ENCODE measurements around the gene OTOGL.
"Not testable (repeated sequence)": the region's sequence is repeated elsewhere in the genome, so short reads cannot be mapped to it uniquely, and the experiment has no call there.

Gene OTOGL

DNA sequence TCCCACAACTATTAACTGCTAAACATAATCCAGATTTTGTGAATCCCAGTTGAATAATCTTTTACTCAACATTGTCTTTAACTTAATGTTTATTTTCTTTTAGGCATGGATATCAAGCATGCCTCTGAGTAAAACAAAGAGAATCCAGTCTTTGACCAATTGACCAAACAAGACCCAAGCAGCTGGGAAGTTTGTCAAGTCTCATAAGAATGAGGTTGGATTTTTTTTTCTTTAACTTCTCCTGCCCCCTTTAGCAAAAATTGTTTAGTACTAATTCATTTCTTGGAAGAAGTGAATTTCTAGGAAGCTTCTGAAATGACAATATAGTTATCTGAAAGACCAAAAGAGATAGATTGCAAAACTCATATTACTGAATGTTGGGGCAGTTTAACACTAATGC lies 89.9 kb downstream of the OTOGL start:
- no peak for DNase-seq

DNA sequence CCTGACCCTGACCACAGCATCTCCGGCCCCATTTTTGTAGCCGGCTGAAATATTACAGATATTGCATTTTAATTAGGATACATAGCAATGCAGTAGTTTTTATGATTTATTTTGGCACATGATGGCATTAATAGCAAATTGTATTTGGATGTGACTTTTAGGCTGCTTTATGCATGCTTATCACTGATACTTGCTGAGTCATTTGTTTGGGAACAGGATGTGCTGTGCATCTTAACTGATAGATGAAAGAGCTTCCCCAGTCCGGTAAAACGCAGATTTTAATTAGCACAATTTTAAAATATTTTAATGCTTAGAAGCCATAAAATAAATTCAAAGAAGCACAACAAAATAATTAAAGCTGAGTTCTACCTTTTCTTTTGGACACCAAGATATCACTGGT lies 90.7 kb downstream of the OTOGL start:
- DNase-seq, result no peak

DNA sequence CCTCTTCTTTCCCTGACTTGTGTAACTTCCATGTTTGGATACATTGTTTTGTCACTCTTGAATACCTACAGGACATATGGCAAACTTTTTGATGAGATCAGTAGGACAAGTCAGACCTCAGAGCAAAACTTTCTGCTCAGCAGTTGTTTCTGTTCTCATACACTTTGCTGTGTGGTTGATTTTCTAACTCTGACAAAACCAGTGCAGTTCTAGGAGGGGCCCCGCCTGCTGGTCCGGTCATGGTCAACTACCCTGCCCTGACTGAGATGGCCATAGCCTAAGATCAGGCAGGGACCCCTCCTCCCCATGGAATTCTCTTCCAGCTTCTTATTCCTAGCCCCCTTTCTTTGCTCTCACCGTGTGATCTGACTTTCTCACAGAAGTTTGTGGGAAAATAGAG lies 92.8 kb downstream of the OTOGL start:
- no peak for DNase-seq

DNA sequence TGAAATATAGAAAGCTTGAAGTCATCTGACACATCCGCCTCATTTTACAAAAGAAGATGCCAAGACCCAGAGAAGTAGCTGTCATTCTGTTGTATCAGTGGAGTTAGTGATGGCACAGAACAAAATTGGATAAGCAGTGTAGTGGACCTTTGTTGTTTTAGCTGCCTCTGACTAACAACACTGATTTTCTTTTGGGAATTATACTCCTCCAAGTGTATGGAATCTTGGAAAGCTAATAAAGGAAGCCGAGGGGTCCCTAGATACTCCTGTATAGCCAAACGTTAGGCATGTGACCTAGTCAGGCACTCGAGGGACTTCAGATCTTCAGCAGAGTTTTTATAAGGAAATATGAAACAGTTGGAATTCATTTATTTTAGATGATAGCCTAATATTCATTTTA lies 94.5 kb downstream of the OTOGL start:
- DNase-seq, result no peak

DNA sequence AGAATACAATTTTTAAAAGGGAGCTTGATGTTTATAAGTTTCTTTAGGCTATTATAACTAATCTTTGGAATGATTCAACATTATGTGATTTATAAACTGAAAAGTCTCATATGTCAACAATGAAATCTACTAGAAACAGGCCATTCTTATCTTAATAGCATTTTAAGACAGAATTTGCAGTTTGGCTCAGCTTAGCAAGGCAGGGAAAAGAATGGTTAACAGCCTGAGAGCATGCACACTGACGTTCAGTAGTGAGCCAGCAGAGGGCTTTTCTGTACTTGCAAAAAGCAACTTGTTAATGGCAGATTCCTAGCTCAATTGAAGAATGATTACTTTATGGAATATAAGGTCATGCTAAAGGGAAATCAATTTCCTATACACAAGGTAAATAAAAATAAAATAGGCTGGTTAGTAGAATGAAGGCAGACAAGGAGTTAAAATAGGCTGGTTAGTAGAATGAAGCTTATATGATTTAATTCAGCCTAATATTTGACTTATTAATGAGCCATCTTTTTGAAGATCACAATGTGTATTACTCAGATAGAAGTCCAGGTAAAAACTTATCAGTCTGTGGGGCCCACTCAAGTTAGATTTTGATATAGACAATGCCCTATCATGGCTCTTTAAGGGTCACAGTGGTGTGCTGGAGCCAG lies 95.9 kb downstream of the OTOGL start:
- DNase-seq, result peak; percentile 77

DNA sequence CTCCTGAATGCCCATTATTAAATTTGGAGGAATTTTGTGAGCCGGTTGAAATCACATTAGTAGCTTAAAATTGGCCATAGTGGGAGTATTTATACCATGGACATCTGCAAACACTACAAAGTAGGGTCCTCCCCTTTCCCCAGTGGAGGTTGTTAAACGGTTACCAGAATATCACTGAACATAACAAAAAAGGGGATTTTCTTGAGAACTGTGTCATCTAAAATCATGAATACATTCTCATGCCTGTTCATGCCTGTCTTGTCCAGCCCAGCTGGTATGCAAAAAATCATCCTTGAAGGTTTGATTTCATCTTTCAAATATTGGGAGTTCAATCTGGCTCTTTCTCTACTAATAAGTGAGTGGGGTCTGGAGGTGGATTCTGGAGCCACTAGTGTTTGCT lies 96.4 kb downstream of the OTOGL start:
- DNase-seq, result no peak

DNA sequence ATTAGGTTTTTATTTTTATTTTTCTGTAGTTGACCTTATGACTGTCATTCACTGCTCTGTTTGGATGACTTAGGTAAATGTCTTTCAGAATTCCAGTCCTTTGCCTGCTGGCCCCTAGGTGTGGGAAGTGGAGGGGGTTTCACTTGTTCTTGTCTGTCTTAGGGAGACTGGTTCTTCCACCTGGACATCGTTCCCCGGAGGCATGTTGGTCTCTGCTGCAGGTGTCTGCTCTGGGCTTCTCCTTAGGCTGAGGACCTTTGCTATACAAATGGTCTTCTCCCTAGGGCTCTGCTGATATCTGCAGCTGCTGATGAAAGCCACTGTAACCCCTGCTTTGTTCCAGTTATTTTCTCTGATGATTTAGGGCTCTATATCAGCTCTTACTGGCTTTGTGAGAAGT lies 97.1 kb downstream of the OTOGL start:
- no peak for DNase-seq

DNA sequence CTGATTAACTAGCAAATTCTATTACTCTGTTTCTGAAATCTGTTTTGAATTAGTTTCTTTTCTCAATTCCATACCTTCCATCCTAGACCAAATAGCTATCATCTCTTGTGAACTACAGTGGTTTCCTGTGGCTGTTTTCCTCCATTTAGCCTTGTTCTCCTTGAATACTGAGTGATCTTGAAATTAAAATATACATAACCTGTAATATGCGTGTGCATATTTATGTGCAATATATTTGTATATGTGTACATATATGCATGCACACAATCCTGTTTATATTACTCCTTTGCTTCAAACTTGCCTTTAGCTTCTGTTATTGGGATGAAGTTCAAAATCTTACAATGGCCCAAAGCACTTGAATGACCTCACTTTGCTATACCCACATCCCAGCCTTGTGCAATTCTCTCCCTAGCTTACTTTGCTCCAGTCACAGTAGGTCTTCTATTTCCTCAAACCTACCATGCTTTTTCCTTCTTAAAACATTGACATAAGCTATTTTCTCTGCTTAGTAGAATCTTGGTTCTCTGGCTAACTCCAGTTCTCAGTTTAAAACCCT lies 99.5 kb downstream of the OTOGL start:
- no peak for DNase-seq

DNA sequence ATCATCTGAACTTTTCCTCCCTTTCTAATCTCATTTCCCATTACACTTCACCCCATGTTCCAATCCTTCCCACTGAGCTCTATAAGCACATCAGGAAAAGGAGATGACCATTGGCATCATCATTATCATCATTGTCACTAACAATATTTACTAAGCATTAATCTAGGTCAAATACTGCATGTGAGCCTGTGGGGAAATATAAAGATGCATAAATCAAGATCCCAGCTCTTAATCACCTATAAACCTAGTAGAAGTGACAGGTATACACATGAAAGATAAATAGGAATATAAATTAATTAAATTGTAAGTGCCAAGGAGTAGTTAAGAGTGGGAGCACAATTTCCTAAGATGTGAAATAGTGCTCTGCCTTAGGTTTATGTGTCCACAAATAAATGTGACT lies 100.6 kb downstream of the OTOGL start:
- DNase-seq, result no peak

DNA sequence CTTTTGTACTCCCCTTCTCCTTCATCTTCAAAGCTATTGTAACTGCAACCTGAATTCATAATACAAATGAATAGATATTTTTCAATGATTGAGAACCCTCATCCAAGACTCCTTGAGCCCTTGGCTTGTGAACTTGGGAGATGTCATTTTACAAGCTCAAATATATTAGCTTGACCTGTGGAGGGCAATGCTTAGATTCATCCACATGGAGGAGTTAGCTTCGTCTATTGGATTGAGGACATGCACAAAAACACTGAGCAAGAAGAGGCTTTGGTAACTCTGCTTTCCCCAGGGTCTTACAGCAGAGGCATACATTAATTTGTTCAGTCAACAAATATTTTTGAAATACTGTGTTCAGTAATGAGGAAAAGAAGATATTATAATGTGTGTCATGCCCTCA lies 101.1 kb downstream of the OTOGL start:
- peak; percentile 10 for DNase-seq

DNA sequence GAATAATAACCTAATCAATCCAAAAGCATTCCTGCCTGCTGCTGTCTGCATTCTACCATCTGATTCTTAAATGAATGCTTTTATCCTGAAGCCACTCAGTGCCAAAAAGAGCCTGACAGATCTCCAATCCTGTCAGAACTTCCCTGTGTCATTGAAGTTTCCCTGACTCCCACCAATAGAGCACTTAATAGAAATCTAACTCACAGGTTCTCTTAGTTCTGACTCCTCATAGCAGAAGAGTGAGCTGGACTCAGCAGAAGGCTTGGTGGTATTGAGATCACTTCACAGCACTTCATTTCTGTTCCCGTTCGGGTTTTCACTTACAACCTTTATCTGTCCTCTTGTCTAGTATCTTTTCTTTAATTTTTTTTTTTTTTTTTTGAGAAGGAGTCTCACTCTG lies 102.6 kb downstream of the OTOGL start:
- DNase-seq, result no peak

DNA sequence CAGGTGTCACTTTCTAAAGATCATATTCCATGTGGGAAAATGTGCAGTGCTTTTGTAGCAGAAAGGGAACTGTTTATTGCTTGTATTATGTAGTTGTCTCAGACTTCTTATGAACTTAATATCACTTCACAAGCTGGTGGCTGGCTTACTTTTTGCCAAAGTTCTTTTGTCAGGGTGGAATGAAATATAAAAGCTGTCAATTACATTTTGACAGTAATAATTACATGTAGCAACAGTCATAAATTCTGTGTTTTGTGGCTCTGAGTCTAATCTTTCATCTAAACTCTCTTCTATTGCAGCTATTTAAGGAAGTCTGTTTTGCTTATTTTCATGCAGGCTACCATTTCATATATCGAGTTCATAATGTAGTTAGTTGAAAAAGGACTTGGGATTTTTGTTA lies 106.6 kb downstream of the OTOGL start:
- no peak for DNase-seq

DNA sequence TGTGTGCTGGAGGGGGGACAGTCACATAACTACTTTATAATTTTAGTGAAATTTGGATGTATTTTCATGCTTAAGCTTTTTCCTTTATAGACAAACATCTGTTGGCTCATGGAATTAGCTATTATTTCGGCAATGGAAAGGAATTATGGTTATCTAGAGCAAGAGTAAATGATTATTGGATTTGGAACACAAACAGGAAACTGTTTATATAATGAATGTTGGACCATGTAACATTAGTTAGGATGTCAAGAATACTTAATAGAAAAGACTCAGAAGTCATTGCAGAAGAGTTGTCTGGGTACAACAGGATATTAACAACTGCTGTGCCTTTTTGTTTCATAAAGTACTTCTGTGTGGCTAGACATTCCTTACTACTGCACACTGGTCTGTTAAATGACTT lies 108.7 kb downstream of the OTOGL start:
- DNase-seq, result no peak

DNA sequence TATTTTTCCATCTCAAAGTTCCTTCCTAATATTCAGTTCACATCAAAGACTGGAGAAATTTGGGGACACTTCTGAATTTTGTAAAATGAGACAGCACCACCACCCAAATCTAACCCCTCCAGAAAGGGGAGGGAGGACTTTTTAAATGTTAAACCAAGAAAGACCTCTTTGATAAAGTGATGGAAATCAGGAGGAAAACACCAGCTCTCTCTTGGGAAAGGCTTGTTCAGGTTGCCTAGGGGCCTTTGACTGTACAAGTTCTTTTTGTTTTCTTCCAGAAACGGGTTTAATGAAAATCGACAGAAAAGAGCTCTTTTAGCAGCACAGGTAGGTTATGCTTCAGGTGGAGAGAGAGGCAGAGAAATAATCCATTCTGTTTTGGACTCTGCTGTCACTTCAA lies 112.3 kb downstream of the OTOGL start:
- DNase-seq, result no peak

DNA sequence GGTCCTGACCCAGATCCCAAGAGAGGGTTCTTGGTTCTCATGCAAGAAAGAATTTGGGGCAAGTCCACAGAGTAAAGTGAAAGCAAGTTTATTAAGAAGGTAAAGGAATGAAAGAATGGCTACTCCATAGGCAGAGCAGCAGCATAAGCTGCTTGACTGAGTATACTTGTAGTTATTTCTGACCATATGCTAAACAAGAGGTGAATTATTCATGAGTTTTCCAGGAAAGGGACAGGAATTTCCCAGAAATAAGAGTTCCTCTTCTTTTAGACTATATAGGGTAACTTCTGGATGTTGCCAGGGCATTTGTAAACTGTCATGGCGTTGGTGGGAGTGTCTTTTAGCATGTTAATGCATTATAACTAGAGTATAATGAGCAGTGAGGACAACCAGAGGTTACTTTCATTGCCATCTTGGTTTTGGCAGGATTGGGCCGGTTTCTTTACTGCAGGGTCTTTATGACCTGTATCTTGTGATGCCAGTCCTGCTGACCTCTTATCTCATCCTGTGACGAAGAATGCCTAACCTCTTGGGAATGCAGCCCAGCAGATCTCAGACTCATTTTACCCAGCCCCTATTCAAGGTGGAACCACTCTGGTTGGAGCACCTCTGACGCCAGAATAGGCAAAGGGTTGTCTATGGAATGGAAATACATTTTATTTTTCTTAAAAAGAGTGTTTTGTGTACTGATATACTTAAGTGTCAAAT lies 113.8 kb downstream of the OTOGL start:
- no peak for DNase-seq

DNA sequence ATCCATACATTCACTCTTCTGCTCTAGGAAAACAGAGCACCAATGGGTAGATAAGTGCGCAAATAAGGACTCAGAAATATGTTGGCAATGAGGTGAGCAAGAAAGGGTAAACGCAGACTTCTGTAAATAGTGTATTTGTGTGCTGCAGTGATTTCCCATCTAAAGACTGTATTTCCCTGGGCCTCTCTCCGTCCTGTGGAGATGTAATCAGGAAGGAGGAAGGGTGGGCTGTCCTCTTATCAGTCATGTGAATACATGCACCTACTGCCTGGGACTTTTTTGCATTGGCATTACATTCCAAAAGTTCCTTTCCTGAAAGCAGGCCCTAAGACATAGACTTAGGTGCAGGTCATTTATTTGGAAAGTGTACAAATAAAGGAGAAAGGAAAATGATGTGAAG lies 114.5 kb downstream of the OTOGL start:
- DNase-seq, result no peak

DNA sequence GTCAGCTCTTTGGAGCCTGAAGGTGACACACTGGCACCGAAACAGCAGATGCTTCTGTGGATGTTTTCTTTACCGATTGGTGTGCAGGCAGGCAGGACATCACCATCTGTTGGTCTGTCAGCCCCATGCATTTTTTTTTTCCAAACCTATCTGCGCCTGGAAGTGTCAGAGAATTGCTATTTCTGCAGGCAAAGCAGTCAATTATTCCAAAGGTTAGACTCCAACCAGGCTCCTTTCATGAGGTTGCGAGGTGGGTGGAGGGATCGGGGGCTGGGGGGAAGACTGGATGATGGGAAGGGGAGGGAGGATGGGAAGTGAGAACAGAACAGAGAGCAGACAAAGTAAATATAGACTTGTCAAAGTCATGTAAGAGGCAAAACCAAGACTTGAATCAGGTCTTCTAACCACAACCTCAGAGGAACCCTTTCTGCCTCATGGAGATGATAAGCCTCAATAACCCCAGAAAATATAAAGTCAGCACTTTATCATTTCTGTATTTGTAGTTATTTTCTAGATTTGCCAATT lies 117.7 kb downstream of the OTOGL start:
- peak; percentile 89 for DNase-seq

DNA sequence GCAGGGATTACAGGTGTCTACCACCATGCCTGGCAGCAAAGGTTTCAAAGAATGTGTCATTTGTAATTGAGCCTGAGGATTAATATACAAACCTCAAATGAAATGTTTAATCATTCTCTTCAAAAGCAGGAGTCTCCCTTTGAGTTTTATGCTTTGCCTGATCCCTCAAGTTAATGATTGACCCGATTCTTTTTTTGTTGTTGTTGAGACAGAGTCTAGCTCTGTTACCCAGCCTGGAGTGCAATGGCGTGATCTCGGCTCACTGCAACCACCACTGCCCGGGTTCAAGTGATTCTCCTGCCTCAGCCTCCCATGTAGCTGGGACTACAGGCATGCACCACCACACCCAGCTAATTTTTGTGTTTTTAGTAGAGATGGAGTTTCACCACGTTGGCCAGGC lies 119.6 kb downstream of the OTOGL start:
- not testable (repeated sequence) for DNase-seq

DNA sequence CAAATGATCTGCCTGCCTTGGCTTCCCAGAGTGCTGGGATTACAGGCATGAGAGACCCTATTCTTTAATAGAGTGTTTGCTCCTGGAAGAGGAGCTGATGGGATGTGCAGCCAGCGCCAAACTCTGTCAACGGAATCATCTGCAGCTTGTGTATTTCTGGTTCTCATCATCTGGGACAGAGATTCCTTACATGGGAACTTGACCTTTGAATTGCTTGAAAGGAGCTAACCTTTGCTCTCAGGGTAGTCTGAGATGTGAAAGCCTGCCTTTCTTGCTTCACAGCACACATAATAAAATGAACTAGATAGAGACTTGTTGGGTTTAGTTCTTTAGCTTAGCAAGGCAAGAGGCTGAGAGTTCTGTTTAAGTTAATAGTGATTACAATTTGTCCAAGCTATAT lies 120.0 kb downstream of the OTOGL start:
- DNase-seq, result no peak

DNA sequence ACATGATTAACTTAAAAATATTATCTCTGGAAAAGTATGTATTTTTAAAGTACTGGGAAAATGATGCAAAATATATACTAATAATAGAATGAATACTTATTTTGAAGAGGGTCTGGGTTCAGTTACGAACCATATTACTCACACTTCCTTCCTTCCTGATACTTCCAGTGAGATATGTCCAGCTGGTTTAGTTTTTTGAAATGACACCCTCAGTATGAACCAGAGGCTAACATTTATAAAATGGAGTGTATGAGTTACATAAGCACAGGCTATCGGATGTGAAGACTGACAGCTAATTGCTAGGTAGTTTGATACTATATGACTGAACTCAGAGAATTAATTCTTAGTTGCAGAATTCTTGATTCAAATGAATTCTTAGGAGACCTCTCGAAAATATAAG lies 122.9 kb downstream of the OTOGL start:
- no peak for DNase-seq

DNA sequence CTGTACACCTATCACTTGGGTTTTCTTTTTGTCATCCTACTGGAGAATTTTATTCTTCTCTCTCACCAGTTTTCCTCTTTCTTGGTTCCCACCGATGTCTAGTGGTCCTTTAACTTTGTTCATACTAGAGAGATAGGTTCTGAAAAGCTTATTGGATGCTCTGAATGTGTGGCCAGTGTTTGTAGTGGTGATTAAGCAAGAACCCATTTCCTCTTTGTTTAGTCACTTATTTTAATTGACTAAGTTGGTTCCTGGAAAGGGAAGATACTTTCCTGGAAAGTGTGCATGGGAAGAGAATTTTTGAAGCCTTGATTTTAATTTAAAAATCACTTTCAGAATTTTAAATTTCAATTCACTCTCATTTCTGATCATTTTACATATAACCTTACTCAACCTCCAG lies 127.2 kb downstream of the OTOGL start:
- no peak for DNase-seq

DNA sequence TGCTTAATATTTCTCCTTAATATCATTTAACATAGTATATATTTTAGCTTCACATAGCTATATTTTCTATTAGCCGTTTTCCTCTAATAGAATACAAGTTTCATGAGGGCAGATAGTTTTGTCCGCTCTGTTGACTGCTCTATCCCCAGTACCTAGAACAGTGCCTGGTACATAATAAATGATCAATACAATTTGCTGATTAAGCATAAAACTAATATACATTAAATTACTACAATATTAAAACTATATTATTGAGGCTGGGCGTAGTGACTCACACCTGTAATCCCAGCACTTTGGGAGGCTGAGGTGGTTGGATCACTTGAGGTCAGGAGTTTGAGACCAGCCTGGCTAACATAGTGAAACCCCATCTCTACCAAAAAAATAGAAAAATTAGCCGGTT lies 128.6 kb downstream of the OTOGL start:
- DNase-seq, result not testable (repeated sequence)

DNA sequence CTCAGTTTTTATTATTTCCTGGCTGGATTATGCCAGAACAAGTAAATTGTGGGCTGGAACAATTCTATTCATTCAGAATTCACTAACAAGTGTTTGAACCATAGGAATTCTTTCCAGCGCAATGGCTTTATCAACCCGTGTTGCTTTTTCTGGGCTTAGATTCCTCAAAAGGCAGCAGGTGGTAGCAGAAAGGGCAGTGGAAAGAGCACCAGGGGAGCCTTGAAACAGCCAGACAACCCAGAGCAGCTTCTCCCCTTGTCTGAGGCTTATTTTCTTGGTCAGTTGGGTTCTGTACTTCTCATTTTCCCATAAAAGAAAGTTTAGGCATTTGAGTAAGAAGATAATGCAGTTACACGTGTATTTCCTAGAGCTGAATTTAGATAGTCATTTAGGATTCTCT lies 130.7 kb downstream of the OTOGL start:
- DNase-seq, result peak; percentile 71

DNA sequence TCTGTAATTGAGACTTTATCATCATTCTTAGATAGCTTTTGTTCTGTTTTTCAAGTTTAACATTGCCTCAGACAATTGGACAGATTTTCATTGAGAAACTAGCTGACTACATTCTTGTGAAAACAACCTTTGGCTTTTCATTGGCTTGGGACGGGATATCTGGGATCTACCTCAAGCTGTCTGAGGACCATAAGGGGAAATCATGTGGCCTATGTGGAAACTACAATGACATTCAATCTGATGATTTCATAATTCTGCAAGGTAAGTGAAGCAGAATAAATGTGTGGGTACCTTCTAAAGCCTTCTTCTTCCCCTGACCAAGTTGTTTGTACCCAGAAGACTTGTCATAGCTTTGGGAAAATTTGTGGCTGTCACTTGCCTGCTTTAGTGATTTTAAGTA lies 133.5 kb downstream of the OTOGL start:
- DNase-seq, result no peak

DNA sequence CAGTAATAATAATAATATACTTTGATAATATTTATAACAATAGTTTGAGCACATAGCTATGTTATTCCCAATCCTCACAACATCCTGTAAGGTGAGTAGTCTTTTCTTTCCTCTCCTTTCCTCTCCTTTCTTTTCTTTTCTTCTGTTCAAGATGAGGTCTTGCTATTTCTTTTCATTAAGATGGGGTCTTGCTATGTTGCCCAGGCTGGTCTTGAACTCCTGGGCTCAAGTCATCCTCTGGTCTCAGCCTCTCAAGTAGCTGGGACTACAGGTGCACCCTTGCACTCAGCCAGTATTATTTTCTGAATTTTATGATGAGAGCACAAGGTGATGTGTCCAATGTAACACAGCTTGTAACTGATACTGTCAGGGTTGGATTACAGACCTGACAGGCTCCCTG lies 134.6 kb downstream of the OTOGL start:
- no peak for DNase-seq

Data from NCI-H82 (cell line).